ENCODE data around the gene MGLL. TPM values are rescaled to one million over a fixed set of nuclear protein-coding genes. Genes with fewer than 3 reads are reported as not detected.

MGLL gene
- total and polyA plus RNA-seq, 9 of the 15 experiments (the other 6 are each of a cell fraction or from before 2014, with no cell fraction given) = 0.12 to 0.32 (median 0.18) TPM; not detected in 6

- Histone ChIP-seq H3K9me1 (ENCODE audit: control insufficient read depth, insufficient read depth, low read length) (no peaks in the 10 kb centered on the region), H2AFZ (ENCODE audit: low read depth, low read length) (peak within 1 kb of the TSS; percentile 68; the same call in 1 of the 2 replicates), H4K20me1 (replicated peaks; ENCODE audit: control insufficient read depth, insufficient read depth, low read length) (0 out of 2 replicates have a peak, but pooled peaks cover 4% of the 10 kb centered on the region), H3K9ac (ENCODE audit: insufficient read depth in 1 of 2, low read depth in 2 of 2, low read length in 2 of 2) (peak within 1 kb of the TSS; percentile 82 to 97), H3K27me3 (ENCODE audit: control insufficient read depth in 2 of 2, insufficient read depth in 2 of 2, low read length in 2 of 2) (no peaks in the 10 kb centered on the region), H3K4me3 (peak within 1 kb of the TSS; percentile 69), H3K4me1 (replicated peaks in 1 of 2; ENCODE audit: control insufficient read depth in 2 of 2, insufficient read depth in 2 of 2, low read length in 2 of 2) (peaks cover 0 to 39% of the 10 kb centered on the region in 2 experiments; a peak in 2 of 5 replicates), H3K9me3 (replicated peaks; ENCODE audit: control insufficient read depth, insufficient read depth, low read depth, low read length) (no peaks in the 10 kb centered on the region), H3K79me2 (ENCODE audit: control insufficient read depth, insufficient read depth, low read length) (no peaks in the 10 kb centered on the region), H3K27ac (ENCODE audit: extremely low read depth, low read depth, low read length) (peak within 1 kb of the TSS; percentile 83), H3K36me3 (ENCODE audit: control insufficient read depth, insufficient read depth, low read length) (peaks cover 2% of the 10 kb centered on the region; the same call in 1 of the 3 replicates), H3K4me2 (ENCODE audit: insufficient read depth, low read length) (peak within 1 kb of the TSS; percentile 73)
- CTCF ChIA-PET (ENCODE audit: low intra/inter-chr PET ratio) = no interaction called here
- FAIRE-seq (no peak), ATAC-seq (peak; percentile 91), DNase-seq (ENCODE audit: extremely low read depth in 1 of 4, low spot score in 3 of 4) (peak; percentile 79 to 91 (median 90))
- intact Hi-C loops (cut with micrococcal nuclease) = no loop called here
- WGBS (ENCODE audit: insufficient coverage, low coverage, missing lambda C conversion rate) = 0% methylated on average over 2 of the region's 102 CpGs
- in situ Hi-C loops (cut with MboI) = no loop called here
- POLR2A ChIA-PET = interaction anchor here (0.6 to 1.0 kb wide), 2 partner anchors 11 to 144 kb away, joined by 3 read pairs; no protein-coding TSS in a partner anchor
- BruUV-seq (replicated peaks) = TSS peak; percentile 95
- TF ChIP-seq FIP1L1 (IDR thresholded peaks at IDR 0.05; ENCODE audit: low read depth, low read length, poor library complexity, severe bottlenecking) = peak; percentile 22
- TF ChIP-seq SLC30A9 (CRISPR knock-in tag; IDR thresholded peaks at IDR 0.05) = no peak
- TF ChIP-seq ZBTB11 (CRISPR knock-in tag; IDR thresholded peaks at IDR 0.05) = 0 out of 6 replicates have a peak, but pooled peaks of 1 of the 3 experiments have one; percentile 59
- TF ChIP-seq POLR2H (tag; IDR thresholded peaks at IDR 0.05; ENCODE audit: low read depth) = peak; percentile 81
- TF ChIP-seq SNRNP70 (optimal IDR thresholded peaks at IDR 0.05; ENCODE audit: low read depth, low read length) = no peak
- no peak for TF ChIP-seq ZNF609 (CRISPR knock-in tag; IDR thresholded peaks at IDR 0.05; ENCODE audit: borderline replicate concordance)
- TF ChIP-seq THRB (CRISPR knock-in tag; conservative IDR thresholded peaks at IDR 0.05) = no peak
Measured at GRCh38 chr3:127672429-127673190, 149.7 kb downstream of the MGLL start, which contains the start of gene ABTB1. Gene ABTB1 (plus strand): TSS chr3:127672952. CDS start chr3:127673026, 74 bp downstream.
